HG03558 (cell line): ENCODE measurements around the gene CCDC182.

Experiments used
- ATAC-seq: cut with Tn5 transposase; IDR thresholded peaks from one replicate; pipeline ENCODE4 v1.9.1; 2021; ENCODE audit warnings: moderate number of reproducible peaks; ENCODE audit not compliant: unreplicated experiment; ENCODE audit errors: extremely low read depth

Gene CCDC182

DNA sequence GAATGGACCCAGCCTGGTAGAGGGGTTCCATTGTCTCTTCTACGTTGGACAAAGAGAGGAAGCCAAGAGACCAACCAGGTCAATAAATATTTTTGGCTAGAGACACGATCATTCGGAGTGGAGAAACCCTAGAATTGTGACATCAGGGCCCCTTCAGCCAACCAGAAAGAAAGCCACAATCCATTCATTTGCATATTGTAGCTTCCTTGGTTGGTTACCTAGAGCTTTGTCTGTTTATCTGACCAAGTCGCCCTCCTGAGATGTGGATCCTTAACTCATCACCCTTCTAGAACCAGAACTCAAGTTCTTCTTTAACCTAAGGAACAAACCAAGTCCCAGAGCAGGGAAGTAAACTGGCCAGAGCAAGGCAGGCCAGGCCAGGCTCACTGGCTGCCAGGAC lies at the start of gene CCDC182:
CCDC182 (minus strand) TSS at position 58 of the 400 bp plus-strand sequence; CDS start at position 31, 27 bp downstream.
- no peak for ATAC-seq

DNA sequence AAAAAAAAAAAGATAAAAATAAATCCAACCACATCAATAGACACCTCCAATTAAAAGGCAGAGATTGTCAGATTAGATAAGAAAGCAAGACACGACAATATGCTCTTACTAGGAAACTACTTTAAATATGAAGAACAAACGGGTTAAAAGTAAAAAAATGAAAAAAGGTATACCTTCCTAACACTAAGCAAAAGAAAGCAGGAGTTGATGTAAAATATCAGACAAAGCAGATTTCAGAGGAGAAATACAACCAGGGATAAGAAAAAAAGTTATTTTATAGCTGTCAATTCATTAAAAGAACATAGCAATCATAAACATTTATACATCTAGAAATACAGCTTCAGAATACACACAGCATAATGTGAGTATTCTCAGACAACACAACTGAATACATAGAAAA lies 49.7 kb upstream of the CCDC182 start:
- no peak for ATAC-seq

DNA sequence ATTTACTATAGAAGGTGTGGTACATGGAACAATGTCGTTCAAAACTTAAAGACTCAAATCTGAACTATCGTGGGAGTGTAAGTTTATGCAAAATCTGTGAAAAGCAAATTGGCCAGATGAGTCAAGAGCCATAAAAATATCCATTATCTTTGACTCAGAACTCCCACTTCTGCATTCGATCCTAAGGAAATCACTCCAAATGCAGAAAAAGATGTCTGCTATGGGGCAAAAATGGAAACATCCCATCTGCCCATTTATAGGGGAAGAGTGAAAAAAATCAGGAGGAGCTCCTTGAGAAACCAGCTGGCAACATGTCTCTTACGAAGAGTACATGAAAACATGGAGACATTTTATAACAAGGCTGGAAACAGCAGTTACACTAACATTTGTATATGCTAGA lies 43.6 kb upstream of the CCDC182 start:
- no peak for ATAC-seq

DNA sequence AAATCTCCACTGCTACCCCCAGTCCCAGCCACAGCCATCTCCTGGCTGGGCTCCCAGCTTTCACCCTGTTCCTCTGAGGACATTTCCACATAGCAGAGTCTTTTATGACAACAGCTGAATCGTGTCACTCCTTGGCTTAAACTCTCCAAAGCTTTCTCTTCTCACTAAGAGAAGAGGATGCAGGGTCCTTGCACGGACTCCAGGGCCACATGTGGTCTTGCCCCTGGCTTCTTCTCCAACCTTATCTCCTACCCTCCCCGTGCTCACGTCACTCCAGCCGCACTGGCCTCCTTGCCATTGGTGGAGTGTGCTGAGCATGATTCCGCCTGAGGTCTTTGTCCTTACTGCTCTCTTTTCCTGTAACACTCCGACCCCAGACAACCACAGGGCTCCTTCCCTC lies 39.9 kb upstream of the CCDC182 start:
- ATAC-seq: no peak

DNA sequence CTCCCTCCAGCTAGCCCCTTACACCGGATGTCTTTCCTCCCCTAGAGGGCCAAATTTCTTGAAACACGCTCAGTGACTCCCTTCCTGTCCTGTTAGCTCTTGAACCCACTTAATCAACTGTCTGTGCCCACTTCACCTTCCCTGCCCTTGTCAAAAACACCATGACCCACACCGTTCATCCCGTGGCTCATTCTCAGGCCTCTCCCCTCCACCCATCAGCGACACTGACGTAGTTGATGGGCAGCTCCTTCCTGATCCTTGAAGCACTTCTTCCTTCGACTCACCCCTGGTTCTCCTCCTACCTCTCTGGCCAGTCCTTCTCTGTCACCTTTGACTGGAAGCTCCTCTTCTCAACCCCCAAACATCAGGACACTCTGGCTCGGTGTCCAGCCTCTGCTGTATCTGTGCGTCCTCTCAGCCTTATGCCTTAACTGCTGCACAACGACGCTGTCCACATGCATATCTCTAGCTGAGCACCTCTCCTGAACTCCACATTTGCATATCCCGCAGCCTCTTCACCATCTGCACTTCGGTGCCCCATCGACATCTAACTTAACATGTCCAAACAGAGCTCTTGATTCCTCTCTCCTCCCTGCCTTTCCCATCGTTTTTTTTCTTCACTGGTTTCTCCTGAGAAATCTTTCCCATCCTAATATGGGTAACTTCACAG lies 39.3 kb upstream of the CCDC182 start:
- ATAC-seq: no peak

DNA sequence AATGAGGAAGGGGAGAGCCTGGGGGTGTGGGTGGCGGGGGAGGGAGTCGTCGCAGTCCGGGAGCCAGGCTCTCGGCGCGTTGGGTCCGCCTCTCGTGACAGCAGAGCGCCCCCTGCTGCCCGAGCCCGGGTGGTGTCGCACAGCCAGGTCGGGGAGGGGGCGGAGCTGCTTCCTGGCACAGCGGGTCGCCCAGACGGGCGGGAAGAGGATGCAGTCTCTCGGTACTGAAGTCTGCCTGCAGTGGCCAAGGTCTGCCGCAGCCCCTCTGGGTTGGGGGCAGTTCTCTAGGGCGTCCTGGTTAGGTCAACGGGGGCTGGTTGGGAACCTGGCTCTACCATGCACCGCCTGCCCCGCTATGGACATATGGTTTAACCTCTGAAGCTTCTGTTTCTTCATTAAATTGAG lies 38.2 kb upstream of the CCDC182 start:
- ATAC-seq: no peak

DNA sequence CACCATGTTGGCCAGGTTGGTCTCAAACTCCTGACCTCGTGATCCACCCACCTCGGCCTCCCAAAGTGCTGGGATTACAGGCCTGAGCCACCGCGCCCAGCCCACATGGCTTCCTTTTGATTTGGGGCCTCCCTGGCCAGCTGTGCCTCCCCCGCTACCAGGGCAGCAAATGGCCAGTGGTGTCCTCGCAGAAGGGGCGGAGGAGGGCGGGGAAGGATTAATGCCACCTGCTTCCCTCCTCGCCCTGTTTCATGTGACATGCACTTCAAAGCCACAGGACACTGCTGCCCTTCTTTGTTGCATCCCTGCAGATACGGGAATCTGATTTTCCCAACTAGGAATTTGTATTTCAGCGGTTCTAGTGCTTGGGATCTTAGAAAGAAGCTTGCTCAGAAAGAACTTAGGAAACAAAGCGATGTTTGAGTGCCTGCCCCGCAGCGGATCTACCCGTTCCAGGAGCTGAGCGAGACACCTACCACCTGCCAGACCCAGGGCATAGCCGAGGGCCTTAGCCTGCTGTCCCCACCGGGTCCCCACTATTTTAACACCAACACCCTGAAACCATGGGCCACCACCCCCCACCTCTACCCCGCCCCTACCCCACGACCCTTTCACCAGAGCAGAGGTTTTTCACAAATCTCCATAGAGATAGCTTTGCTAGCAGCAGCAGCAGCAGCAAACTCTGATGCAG lies 37.7 kb upstream of the CCDC182 start:
- no peak for ATAC-seq

DNA sequence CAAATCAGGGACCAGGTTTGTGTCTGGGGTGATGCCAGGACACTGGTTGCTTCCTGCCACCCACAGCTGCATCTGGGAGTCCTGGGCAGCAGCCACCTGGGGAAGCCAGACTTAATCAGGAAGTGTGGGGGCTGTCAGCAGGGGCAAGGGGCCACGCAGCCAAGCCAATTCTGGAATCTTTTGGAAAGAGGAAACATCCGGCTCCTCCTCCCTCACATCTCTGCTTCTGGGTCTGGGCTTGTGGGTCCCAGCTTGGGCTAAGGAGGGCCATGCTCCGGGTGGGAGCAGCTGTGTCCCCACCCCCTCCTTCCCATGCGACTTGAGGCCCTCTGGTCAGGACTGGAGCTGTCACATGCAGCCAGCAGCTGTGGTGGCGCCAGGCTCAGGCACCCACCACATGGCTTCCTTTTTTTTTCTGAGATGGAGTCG lies 37.0 kb upstream of the CCDC182 start:
- no peak for ATAC-seq

DNA sequence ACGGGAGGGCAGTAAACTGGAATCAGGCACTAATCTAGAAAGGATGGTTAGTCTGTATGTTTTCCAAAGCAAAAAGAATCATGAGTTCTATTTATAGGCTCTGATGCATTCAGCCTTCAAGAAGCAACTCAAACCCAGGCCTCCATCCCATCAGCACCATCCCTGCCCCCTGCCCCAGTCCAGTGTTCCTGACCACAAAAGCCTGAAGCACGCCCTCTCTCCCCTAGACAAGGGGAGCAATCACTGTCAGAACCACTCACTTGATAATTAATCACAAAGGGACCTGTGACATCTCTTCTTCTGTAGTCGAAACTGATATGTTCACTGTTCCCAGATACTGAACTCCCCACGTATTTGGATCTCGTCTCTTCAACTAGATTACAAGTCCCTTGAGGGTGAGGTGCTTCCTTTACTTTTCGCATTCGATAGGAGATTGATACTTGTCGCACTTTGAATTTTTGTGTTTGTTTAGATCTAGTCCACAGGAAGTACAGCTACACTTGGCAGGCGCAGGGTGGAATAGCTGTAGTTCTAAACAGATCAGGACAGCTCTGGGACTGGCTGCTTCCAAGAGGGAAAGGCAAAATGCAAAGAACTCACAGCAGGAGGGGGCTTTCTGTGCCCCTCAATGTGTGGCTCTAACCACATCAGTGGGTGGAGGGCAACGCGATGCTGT lies 36.4 kb upstream of the CCDC182 start:
- ATAC-seq: no peak

DNA sequence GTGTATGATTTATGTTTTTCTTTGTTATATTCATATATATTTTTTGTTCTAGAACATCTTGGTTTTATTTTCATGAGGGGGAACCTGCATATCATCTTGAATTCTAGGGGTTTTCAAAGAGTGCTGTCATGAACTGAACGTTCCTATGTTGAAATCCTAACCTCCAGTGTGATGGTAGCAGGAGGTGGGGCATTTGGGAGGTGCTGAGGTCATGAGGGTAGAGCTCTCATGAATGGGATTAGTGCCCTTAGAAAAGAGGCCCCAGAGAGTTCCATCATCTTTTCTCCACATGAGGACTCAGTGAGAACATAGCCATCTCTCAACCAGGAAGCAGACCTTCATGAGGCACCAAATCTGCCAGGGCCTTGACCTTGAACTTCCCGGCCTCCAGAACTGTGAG lies 34.6 kb upstream of the CCDC182 start:
- ATAC-seq: no peak

DNA sequence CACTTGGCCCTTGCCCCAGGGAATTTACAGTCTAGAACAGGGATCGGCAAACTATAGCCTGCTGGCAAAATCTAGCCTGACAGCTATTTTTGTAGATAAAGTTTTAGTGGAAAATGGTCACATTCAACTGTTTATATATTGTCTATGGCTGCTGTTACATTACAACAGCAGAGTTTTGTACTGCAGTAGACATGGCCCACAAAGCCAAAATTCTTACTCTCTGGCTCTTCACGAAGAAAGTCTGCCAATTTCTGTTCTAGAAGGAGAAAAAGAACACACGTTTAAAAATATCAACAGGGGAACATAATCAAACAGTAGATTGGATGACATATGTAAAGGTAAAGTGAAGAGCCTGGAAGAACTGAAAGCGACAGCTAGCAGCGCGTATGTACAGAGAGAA lies 33.2 kb upstream of the CCDC182 start:
- no peak for ATAC-seq

DNA sequence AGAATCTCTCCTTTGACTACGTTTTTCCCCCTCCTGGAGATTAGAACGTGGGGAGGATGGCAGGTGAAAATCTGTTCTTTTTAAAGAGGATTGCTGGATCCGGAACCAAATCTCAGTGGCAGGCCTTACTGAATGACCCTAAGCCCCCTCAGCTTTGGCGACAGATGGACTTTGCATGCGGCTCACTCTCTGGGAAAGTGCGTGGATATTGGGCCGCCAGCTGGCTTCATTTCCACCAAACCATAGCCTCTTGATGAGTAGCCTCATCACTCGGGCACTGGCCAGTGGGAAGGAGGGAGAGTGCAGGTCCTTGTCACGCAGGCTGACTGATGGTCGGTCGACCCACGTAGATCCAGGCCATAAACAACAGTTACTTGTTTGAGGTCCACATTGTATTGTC lies 31.3 kb upstream of the CCDC182 start:
- no peak for ATAC-seq

DNA sequence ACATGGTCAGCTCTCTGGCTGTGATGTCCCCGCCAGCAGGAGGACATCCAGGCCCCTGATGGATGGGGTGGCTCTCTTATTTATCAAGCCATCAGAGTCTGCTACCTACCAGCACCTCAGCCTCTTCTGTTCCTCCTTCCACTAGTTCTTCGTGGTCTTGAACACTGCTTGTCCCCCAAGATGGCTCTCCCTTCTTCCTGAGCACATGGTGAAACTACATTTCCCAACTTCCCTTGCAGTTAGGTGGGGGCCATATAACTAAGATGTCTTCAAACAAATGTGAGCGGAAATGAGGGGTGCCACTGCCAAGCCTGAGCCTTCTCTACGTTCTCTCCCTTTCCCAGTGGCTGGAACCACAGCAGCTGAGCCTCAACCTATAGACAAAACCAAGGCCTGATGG lies 29.8 kb upstream of the CCDC182 start:
- ATAC-seq: no peak

DNA sequence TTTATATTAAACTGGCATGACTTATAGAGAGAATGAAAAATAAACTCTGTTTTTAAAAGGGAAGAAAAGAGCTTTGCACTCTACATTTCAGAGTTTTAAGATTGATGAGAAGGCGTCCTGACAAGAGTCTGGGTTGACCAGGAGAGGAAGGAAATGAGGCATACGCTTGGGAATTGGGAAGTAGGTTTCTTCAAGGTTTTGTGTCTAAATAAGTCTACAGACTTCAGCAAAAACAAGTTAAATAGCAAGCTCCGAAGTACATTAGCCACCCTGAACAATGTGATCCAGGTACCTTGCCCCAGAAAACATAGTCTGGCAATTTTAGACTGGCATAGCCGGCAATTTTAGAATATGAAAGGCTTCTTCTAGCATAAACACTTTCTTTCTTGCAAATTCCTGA lies 28.5 kb upstream of the CCDC182 start:
- ATAC-seq: no peak

DNA sequence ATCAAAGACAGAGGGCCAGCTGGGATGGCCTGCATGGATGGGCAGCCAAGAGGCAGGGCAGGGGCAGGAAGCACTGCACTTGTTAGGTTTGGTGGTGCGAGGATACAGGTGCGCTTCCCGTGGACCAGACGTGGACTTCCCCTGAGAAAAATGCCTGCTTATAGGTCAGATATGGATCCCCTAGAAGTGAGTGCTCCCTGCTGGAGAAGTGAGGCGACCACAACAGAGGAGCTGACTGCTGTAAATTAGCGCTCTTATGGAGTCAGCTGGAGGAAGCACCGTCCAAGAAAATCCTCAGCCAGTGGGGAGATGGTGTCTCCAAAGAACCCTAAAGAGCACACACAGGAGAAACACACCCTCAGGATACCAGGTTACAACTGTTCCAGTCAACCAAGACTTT lies 27.7 kb upstream of the CCDC182 start:
- ATAC-seq: no peak

DNA sequence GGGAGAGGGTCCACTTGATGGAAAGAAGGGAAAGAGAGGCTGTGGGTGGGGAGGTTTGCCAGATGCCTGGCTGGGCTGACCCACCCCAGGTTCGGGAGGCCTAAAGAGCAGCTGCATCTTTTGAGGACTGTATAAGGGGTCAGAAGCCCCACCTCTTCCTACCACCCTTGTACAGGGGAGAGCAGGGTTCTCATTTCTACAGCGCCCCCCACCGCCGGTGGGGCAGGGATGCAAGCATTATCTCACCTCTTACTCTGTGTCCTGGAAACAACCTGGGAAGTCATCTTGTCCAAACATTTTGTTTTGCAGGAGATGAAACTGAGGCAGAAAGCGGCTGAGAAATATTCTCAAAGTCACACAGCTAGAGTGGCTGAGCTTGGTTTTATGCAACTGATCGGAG lies 22.5 kb upstream of the CCDC182 start:
- no peak for ATAC-seq

DNA sequence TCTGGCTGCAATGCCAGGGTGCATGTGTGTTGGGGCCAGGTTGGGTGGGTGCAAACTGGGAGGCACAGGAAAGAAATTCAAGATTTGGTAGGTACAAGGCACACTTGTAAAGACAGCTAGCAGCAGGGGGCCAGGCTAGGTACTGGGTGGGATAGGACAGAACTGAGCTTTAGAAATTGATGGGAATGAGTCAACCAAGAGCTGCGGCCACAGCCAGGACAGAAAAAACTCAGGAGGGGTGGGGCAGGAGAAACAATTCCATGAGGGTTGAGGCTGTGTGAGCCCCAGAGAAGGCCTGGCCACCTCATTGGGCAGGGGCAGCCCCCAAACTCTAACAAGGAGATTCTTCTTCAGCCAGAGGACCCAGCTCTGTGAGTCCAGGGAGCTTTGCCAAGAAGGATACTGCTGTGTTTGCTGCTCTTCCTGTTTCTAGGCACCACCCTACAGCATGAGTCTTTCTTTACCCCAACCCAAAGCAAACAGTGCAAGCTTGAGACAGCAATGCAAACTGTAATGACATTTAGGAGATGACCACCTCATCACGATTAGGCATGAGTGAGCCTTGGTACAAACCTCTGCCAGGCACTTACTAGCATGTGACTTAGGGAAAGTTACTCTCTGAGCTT lies 21.3 kb upstream of the CCDC182 start:
- no peak for ATAC-seq

DNA sequence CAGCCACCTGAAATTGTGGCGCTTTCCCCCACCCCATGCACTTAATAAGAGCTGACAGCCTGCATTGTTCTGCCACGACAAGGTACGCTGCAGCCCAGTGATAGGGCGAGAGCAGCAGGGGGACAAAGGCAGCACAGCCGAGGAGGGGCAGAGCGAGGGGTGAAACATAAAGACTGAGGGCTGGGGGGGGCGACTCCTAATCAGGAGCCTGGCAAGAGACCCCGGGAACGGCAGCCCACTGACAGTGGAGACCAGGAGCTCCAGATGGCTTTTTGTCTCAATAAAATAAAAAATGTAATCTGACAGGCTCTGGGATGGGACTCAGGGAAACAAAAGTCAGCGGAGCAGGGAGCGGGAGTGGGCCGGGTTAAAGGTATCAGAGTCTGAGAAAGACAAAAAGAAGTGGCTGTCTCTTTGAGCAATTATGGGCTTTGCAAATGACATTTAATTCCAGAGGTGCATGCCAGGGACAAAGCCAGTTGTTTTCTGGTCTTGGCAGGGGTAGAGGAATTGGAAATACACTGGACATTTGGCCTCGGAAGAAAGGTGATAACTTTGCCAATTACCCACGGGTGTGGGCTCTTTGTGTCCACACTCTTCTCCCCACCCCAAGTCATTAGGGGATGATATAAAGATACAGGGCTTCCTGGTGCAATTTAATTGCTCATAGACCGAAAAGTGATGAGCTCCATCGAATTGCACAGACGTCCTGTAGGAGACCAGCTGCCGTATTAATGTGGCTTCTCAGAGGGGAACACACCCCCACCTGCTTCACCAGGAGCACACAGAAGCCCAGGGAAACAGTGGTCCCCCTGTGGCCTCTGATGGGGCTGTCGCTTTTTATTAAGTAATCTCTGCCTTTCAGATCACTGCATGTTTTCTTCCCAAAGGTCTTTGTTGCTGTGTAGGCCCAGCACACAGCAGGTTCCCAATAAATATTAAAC lies 17.6 kb upstream of the CCDC182 start:
- no peak for ATAC-seq

DNA sequence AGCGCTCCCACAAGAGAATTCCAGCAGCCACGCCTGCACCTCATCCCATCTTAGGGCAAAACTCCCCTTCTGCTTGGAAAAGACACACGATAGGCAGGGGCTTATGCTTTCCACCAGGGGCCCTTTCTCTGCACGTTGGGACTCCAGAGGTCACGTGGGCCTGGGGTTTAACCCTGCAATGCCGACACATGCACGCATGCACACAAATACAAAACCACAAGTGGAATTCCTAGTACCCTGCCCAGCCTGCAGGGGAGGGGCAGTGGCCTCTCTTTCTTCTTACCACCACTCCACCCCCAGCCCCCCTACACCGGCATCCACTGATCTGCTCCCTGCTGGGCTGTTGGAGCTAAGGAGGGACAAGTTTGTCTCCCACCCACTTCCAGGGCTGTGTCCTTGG lies 16.8 kb upstream of the CCDC182 start:
- ATAC-seq: no peak

DNA sequence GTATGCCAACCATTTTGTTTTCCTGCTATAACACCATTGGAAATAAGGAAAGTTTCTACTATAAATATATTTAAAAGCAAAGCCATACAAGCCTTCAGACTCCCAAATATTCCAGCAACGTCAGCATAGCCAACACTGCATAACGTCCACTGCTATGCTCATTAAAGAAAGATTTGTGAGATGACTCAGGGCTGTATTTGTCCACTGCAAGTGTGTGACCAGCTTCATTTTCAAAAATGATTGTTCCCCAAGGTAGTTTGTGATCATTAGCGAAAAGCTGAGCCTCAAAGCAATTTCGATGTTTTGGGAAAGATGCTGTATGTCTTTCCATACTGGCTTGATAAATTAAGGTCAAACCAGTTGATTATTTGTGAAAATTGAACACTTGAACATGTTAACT lies 14.9 kb upstream of the CCDC182 start:
- no peak for ATAC-seq
